Mesodermal cell (in vitro differentiated cells): ENCODE data around the gene LRRC72.

ENCODE experiments used
- H3K27ac ChIP-seq: 2 replicates; pipeline ENCODE4 v1.7.0; 2013; ENCODE audit warnings: mild to moderate bottlenecking, low read depth, low read length, moderate library complexity; ENCODE audit not compliant: severe bottlenecking
- H3K36me3 ChIP-seq: 2 replicates; pipeline ENCODE4 v1.7.1; 2013; ENCODE audit warnings: mild to moderate bottlenecking, low read length, moderate library complexity; ENCODE audit not compliant: control insufficient read depth, insufficient read depth
- H3K4me1 ChIP-seq: one replicate; pipeline ENCODE4 v1.7.1; 2013; ENCODE audit warnings: mild to moderate bottlenecking, low read length; ENCODE audit not compliant: insufficient read depth, control insufficient read depth, poor library complexity, severe bottlenecking
- H3K4me3 ChIP-seq: 2 replicates; pipeline ENCODE4 v1.7.0; 2013; ENCODE audit warnings: low read length, control low read depth, mild to moderate bottlenecking; ENCODE audit not compliant: insufficient read depth, poor library complexity, severe bottlenecking; ENCODE audit errors: extremely low read depth
- H3K9me3 ChIP-seq: 2 replicates; pipeline ENCODE4 v1.7.1; 2013; ENCODE audit warnings: mild to moderate bottlenecking, low read length, moderate library complexity; ENCODE audit not compliant: control insufficient read depth
- WGBS, 2 experiments: methylation state at CpG; one replicate each; pipeline ENCODE4 v1.1.5; 2013; ENCODE audit warnings: missing lambda C conversion rate in 2 of 2; ENCODE audit not compliant: insufficient coverage in 2 of 2; 5-methylcytosine and 5-hydroxymethylcytosine counted together

Gene LRRC72

DNA sequence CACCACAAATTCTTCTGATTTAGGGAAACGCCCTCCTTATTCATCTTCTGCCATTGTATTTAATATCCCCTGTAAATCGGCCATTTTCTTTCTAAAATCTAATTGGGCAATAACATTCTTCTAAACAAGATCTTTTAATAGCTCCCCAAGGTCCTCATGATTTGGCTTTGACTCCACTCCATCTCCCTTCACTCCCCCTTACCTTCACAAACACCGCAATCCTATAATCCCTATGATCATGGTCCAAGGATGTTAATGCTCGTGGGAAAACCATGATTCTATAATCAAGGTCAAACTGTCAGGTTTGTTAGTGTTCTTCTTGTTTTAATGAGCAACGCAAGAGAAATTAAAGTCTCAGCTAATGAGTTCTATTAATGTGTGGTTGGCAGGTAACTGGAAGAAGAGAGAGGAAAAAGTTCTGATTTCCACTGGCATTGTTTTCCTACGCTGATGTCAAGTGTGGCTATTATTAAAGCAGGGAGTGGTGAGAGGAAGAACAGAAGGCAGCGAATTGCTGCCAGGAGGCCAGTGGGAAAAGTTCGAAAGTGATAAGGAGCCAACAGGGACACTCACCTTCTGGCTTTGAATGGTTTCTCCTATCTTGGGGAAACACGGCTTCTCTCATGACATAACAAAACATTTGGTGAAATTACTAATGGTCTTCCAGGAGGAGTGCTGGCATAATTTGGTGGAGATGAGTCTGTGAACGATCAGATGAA lies 28.1 kb downstream of the LRRC72 start:
- no peaks in the 10 kb centered on the region for H3K4me1 ChIP-seq
- 90 to 95% methylated on average over 7 of the region's 10 CpGs for WGBS, 2 experiments
- H3K36me3 ChIP-seq = no peaks in the 10 kb centered on the region
- no peak overlapping the region for H3K4me3 ChIP-seq
- no peak overlapping the region for H3K27ac ChIP-seq
- no peaks in the 10 kb centered on the region for H3K9me3 ChIP-seq

DNA sequence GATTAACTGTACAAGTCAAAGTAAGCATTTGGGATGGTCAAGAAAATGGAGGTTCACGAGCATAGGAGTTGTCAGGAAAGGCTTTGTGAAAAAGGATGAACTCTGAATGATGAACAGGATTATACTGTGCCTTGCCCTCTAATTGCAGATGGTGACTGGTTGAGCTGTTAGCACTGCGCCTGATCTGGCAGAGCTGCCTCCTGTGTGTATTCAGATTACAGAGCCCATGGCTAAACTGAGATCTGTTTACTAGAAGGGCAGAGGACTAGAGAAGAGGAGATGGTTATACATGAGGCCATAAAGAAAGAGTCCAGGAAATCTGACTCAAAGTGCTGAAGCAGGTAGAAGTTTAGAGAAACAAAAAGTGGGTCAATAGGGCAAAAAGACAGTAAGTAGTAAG lies 29.7 kb downstream of the LRRC72 start:
- Histone ChIP-seq H3K9me3 (no peaks in the 10 kb centered on the region), H3K4me1 (no peaks in the 10 kb centered on the region), H3K27ac (no peak overlapping the region), H3K36me3 (no peaks in the 10 kb centered on the region), H3K4me3 (no peak overlapping the region)
- 95 to 100% methylated on average over 1 to 2 of the region's 2 CpGs for WGBS, 2 experiments

DNA sequence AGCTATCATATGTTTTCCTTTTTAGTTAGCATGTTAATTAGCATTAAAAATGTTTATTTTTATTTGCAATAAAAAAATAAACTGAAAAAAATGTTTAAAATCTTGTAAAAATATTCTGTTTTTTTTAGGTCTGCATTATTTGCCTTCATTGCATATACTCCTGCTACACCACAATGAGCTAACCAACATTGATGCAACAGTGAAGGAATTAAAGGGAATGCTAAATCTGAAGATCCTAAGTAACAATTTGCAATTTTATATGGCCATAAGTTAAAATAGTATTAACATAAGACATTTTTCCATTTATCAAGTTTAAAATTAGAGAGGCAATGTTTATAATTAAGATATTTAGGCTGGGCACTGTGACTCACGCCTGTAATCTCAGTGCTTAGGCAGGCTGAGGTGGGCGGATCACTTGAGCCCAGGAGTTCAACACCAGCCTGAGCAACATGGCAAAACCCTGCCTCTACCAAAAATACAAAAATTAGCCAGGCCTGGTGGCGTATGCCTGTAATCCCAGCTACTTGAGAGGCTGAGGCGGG lies 32.2 kb downstream of the LRRC72 start:
- Histone ChIP-seq H3K4me3 (no peak overlapping the region), H3K9me3 (no peaks in the 10 kb centered on the region), H3K27ac (no peak overlapping the region), H3K4me1 (no peaks in the 10 kb centered on the region), H3K36me3 (no peaks in the 10 kb centered on the region)
- WGBS, 2 experiments = 93 to 100% methylated on average over 2 to 4 of the region's 4 CpGs

DNA sequence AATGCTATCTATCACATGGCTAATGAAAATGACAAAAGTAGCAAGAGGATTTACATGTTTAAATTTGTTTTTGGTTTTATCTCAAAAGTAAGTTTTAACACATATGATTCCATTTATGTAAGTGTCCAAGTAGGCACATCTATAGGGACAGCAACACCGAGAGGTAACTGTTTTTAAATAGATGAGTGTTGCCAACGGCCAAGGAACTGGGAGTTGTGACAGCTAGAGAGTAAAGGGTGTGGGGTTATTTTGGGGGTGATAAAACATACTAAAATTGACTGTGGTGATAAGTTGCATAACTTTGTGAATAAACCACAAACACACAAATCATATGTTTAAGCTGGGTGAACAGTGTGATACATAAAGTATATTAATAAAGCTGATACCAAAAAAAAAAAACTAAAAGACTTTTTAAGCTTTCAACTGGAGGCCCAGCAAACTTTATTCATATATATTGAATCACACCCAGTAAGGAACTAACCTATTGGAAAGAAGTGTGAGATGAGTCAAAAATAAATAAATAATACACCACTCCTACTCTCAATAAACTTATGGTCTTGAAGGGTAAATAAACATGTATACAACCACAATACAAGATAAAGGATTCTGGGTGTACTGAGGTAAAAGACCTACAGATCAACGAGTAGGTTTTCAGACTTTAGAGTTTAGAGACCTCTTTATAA lies 33.0 kb downstream of the LRRC72 start:
- H3K27ac ChIP-seq = no peak overlapping the region
- H3K36me3 ChIP-seq = no peaks in the 10 kb centered on the region
- WGBS, 2 experiments = 83 to 100% methylated on average over 2 of the region's 3 CpGs

DNA sequence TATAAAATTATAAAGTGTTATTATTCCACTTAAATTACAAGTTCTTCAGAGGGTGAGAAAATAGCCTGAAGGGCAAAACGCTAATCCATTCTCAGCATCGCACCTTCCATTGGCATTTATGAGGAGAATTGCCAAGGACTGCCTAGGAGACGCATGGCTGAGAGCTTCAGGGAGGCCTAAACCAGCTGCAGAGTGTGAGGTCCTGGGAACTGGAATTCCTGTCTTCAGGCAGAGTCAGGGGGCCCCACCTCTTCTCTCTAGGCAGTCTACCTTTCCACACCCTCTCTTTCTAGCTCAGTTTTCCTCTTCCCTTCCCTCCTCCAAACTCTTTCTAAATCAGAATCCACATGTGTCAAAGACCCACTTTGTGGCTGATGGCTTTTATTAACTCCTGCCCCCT lies 35.3 kb downstream of the LRRC72 start:
- whole genome bisulfite sequencing, 2 experiments = 90 to 100% methylated on average over 2 to 3 of the region's 3 CpGs
- no peak overlapping the region for H3K4me3 ChIP-seq
- H3K36me3 ChIP-seq = no peaks in the 10 kb centered on the region
- H3K27ac ChIP-seq = no peak overlapping the region
- no peaks in the 10 kb centered on the region for H3K4me1 ChIP-seq
- H3K9me3 ChIP-seq = no peaks in the 10 kb centered on the region

More for the DNA sequence above, 33.0 kb downstream of the LRRC72 start:
- no peaks in the 10 kb centered on the region for H3K9me3 ChIP-seq
- H3K4me1 ChIP-seq = no peaks in the 10 kb centered on the region
- no peak overlapping the region for H3K4me3 ChIP-seq

DNA sequence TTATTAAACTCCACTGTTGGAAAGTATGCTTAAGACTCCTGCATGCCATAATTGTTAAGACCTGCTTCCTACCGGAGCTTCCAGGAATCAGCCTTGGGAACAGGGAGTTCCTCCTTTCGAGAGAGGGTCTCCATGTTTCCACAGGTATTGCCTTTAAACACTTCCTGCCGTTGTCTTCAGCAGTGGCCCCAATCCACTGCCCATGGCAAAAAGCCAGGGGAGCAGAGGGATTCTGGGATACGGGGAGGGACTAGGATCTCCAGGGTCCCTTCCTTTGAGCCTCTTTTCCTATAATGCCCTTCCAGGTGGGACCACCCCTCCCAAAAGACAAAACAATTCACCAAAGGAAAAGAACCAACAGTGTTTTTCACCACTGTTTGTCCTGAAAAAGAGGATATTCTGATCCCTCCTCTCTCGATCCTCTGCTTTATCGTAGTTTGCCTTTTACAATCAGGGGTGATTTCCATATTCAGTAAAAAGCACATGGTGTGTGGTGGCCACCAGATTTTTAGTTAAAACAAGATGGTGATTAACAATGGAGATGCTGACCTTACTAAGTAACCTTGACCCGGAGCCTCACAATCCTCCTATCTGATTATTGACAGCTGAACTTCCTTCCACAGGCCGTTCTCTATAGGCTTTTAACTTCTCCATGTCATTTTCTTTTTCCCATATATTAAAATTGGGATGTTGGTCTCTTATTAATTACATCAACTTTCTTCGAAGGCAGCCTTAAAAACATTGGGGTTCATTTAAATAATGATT lies 36.0 kb downstream of the LRRC72 start:
- Histone ChIP-seq H3K4me3 (no peak overlapping the region), H3K9me3 (no peaks in the 10 kb centered on the region), H3K27ac (no peak overlapping the region), H3K36me3 (no peaks in the 10 kb centered on the region), H3K4me1 (no peaks in the 10 kb centered on the region)
- 94 to 100% methylated on average over 4 of the region's 9 CpGs for WGBS, 2 experiments

DNA sequence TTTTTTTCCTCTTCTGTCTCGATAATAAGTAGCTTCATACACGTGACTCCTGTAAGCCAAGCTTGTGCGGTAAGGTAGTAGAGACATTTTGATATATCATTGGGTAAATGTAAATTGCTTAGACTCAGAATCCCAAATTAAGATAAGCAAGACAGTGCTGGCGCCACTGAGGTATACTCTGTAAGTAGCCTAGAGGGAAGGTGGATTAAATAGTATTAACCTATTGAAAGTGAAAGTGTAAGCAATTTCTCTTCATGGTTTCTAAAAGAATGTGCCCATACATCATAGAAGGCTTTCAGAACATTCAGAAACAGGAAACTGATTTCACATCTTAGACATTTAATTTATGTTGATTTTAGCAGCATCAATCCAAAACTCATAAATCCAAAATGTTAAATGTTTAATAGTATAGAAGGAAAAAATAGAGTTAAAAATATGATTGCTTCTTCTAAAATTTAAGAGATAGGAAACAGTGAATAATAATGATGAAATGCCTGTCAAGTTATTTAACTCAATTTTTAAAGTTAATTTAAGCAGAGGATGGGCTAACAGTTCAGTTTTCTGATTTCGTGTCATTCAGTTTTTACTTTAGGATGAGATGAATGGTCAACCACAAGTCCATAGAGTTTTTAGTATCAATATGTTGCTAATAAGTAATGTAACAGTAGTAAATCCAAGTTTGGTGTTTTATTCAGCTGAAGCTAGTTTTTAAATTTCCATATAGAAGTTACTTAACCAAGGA lies 36.8 kb downstream of the LRRC72 start:
- Histone ChIP-seq H3K27ac (no peak overlapping the region), H3K36me3 (no peaks in the 10 kb centered on the region), H3K4me3 (no peak overlapping the region), H3K4me1 (no peaks in the 10 kb centered on the region), H3K9me3 (no peaks in the 10 kb centered on the region)
- 100% methylated on average over 1 of the region's 5 CpGs; no CpG with 5 or more reads in 1 of the 2 experiments for WGBS, 2 experiments

DNA sequence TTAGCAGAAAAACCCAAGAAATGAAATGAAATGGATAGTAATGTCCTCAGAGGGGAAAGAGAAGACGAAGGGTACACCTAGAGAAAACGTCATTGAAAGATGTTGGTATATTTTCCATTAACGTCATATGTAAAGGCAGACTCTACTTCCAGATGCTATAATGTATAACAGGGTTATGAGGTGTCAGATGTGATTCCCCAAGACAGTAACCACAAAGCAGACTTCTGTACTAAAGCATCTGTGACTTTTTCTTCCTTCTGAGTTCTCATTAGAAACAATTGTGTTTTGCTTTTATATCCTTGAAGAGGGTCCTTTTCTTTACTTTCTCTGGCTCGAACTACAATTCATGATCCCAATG lies 37.4 kb downstream of the LRRC72 start:
- Histone ChIP-seq H3K27ac (no peak overlapping the region), H3K9me3 (no peaks in the 10 kb centered on the region), H3K4me1 (no peaks in the 10 kb centered on the region), H3K4me3 (no peak overlapping the region), H3K36me3 (no peaks in the 10 kb centered on the region)
- WGBS, 2 experiments = 100% methylated on average over 2 to 3 of the region's 4 CpGs

DNA sequence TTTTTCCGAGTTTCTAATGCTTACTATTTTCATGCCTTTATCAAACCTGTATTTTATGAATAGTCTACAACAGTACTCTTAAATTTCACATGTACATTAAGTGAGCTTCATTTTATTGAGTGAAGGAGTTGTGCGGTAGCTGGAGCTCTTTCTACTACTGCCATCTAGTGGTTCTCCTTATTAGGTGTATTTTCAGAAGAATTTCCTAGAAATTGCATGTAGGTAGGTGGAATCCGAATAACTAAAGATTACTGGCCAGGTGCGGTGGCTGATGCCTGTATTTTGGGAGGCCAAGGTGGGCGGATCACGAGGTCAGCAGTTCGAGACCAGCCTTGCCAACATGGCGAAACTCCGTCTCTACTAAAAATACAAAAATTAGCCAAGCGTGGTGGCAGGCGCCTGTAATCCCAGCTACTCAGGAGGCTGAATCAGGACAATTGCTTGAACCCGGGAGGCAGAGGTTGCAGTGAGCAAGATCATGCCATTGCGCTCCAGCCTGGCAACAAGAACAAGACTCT lies 38.3 kb downstream of the LRRC72 start:
- Histone ChIP-seq H3K4me3 (no peak overlapping the region), H3K9me3 (no peaks in the 10 kb centered on the region), H3K36me3 (no peaks in the 10 kb centered on the region), H3K27ac (no peak overlapping the region), H3K4me1 (no peaks in the 10 kb centered on the region)
- 40 to 41% methylated on average over 7 to 9 of the region's 13 CpGs for WGBS, 2 experiments

DNA sequence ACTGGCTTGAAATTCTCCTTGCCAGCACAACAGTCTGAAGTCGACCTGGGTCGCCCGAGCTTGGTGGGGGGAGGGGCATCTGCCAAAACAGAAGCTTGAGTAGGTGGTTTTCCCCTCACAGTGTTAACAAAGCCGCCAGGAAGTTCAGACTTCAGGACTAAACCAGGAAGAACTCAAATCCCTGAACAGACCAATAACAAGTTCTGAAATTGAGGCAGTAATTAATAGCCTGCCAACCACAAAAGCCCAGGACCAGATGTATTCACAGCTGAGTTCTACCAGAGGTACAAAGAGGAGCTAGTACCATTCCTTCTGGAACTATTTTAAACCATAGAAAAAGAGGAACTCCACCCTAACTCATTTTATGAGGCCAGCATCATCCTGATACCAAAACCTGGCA lies 45.3 kb downstream of the LRRC72 start:
- Histone ChIP-seq H3K4me3 (no peak overlapping the region), H3K27ac (no peak overlapping the region), H3K36me3 (no peaks in the 10 kb centered on the region), H3K4me1 (no peaks in the 10 kb centered on the region), H3K9me3 (no peaks in the 10 kb centered on the region)
- WGBS, 2 experiments = 95% methylated on average over 3 of the region's 4 CpGs; no CpG with 5 or more reads in 1 of the 2 experiments
